ENCODE measurements around the gene PIGS. TPM values are rescaled to one million over a fixed set of nuclear protein-coding genes. Genes with fewer than 3 reads are reported as not detected.

PIGS gene
- total and polyA plus RNA-seq, 7 donors, result 16.7 to 44.9 (median 31.6) TPM

DNA sequence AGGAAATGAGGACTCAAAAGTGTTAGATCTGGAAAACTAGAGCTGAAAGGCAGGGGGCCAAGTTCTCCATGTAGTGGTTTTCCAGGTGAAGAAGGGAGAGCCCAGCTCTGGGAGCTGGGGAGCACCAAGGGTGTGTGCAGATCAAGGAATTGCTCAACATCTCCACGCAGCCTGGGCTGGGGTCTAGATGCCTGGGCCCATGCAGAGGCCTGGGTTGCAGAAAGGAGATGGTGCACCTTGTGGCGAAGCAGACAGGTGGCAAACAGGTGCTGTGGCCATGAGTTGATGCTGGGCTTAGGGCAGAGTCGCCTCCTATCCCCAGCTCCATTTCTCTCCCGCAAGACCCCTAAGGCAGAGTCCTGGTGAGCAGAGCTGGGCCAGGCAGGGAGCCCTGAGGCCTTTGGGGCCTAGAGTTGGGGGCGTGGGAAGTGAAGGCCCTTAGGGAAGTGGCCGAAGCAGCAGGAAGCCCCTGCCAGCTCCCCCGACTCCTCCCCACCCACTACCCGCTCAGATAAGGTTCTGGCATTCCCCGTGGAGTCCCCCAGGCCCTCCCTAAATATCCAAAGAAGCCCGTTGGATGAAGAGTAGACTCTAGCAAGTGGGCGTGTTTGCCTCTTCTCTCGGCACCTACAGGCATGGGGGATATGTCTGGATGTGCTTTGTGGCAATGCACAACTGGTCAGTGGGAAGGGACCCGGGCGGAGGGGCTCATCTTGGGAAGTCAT, 64.4 kb downstream of the PIGS start:
- no peak for TF ChIP-seq CTCF (IDR thresholded peaks at IDR 0.05)

DNA sequence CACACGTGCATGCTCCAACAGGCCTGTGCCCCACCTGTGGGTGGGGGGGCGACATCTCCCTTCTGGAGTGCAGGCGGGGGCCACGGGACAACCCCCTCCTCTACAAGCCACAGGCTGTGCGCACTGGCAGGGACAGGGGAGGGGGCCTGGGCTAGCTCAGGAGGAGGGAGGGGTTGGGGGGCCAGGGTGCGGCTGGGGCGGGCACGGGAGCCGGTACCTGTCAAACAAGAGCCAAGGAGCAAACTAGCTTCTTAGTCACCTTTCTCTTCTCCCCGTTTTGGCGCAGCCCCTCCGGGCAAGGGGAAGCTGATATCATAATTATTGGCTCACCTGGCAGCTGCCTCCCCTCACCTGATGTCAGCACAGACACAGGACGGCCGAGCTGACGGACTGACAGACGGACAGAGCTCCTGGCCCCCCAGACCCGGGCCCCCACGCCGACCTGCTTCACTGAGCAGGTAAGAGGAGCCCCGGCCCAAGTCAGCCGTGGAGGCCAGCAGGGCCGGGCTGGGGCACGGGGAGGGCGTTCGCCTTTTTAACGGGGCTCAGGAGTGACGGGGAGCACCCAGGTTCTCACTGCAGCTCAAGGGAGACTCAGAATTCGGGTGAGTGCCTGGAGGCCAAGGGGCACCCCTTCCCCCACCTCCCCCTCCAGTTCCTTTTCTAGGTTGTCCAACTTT, 65.2 kb downstream of the PIGS start, which contains the start of gene FOXN1:
Gene FOXN1, plus strand, starts transcription at position 363 of the 680 bp plus-strand sequence. CDS start 17,622 bp downstream, outside the sequence.
- Histone ChIP-seq H3K36me3 (ENCODE audit: insufficient read depth in 1 of 2, low read depth in 1 of 2) (no peaks in the 10 kb centered on the region), H3K4me1 (no peaks in the 10 kb centered on the region), H3K27me3 (ENCODE audit: insufficient read depth in 3 of 3, low read length in 2 of 3) (peaks cover 0 to 33% (median 3%) of the 10 kb centered on the region in 3 donors), H3K4me3 (no peak within 1 kb of the TSS), H3K9me3 (no peaks in the 10 kb centered on the region), H3K27ac (no peak within 1 kb of the TSS)
- no peak for DNase-seq
- 74 to 79% (median 77%) methylated on average over 26 to 28 of the region's 28 CpGs for WGBS, 3 donors
- ATAC-seq, result no peak
- intact Hi-C loops (cut with DNase I), result no loop called here
- TF ChIP-seq CTCF (IDR thresholded peaks at IDR 0.05), result no peak

More for the DNA sequence above, 64.4 kb downstream of the PIGS start:
- ATAC-seq (no peak), DNase-seq (no peak)
- Histone ChIP-seq H3K27ac (no peak overlapping the region), H3K9me3 (no peaks in the 10 kb centered on the region), H3K36me3 (ENCODE audit: insufficient read depth in 1 of 2, low read depth in 1 of 2) (no peaks in the 10 kb centered on the region), H3K4me3 (no peak overlapping the region), H3K27me3 (ENCODE audit: insufficient read depth in 3 of 3, low read length in 2 of 3) (peaks cover 0 to 40% (median 4%) of the 10 kb centered on the region in 3 donors), H3K4me1 (no peaks in the 10 kb centered on the region)
- 74 to 78% (median 77%) methylated on average over 14 of the region's 14 CpGs for WGBS, 3 donors
- intact Hi-C loops (cut with DNase I), result no loop called here

DNA sequence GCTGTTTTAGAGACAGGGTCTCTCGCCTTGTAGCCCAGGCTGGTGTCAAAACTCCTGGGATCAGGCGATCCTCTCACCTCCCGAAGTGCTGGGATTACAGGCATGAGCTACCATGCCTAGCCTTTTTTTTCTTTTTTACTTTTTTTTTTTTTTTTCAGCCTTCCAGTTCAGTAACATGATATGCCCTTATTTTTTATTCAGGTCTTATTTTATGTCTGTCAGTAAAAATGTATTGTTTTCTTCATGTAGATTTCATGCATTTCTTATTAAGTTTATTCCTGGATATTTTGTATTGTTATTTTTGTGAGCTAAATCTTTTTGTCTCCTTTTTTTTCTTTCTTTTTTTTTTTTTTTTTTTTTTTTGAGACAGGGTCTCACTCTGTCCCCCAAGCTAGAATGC, 67.9 kb downstream of the PIGS start:
- H3K4me1 ChIP-seq, result no peaks in the 10 kb centered on the region
- 40 to 57% (median 47%) methylated on average over 3 of the region's 3 CpGs for WGBS, 3 donors
- ATAC-seq (no peak), DNase-seq (no peak)
- no peaks in the 10 kb centered on the region for H3K36me3 ChIP-seq (ENCODE audit: insufficient read depth in 1 of 2, low read depth in 1 of 2)
- no peaks in the 10 kb centered on the region for H3K9me3 ChIP-seq
- no peak for TF ChIP-seq CTCF (IDR thresholded peaks at IDR 0.05)
- no peak overlapping the region for H3K4me3 ChIP-seq
- intact Hi-C loops (cut with DNase I), result no loop called here
- peaks cover 0 to 20% (median 2%) of the 10 kb centered on the region in 3 donors for H3K27me3 ChIP-seq (ENCODE audit: insufficient read depth in 3 of 3, low read length in 2 of 3)
- H3K27ac ChIP-seq, result no peak overlapping the region

Other genes starting within 250 kb of the PIGS start
- 1 to 10 TPM; 4.4 to 8.7 (median 5.4) TPM for gene IFT20, start 236.1 kb downstream of the PIGS start, total RNA-seq
- 10 to 100 TPM in 1 of 3 donors, 1 to 10 TPM in 2; 6.3 to 32.1 (median 8.7) TPM for gene IFT20, start 236.1 kb downstream of the PIGS start, polyA plus RNA-seq
- gene TNFAIP1, start 235.8 kb downstream of the PIGS start, total RNA-seq, result 10 to 100 TPM; 23.3 to 32.6 (median 30.2) TPM
- gene TNFAIP1, start 235.8 kb downstream of the PIGS start, polyA plus RNA-seq, result 10 to 100 TPM; 13.0 to 21.3 (median 14.7) TPM
- 100 to 1,000 TPM; 182 to 206 (median 190) TPM for gene POLDIP2, start 214.0 kb downstream of the PIGS start, total RNA-seq
- gene POLDIP2, start 214.0 kb downstream of the PIGS start, polyA plus RNA-seq, result 100 to 1,000 TPM; 172 to 299 (median 204) TPM
- gene SEBOX, start 206.3 kb downstream of the PIGS start, total RNA-seq, result not detected
- not detected for gene SEBOX, start 206.3 kb downstream of the PIGS start, polyA plus RNA-seq
- 1 to 10 TPM in 1 of 4 donors, under 1 TPM in 1, not detected in 2; 0.24 to 1.2 TPM for gene VTN, start 201.2 kb downstream of the PIGS start, total RNA-seq
- under 1 TPM; 0.06 to 0.18 (median 0.12) TPM for gene VTN, start 201.2 kb downstream of the PIGS start, polyA plus RNA-seq
- gene SARM1, start 199.8 kb downstream of the PIGS start, total RNA-seq, result 1 to 10 TPM; 1.8 to 2.2 (median 1.9) TPM
- gene SARM1, start 199.8 kb downstream of the PIGS start, polyA plus RNA-seq, result under 1 TPM; 0.77 to 0.91 (median 0.82) TPM
- 1 to 10 TPM; 2.7 to 4.2 (median 2.8) TPM for gene SLC46A1, start 165.3 kb downstream of the PIGS start, total RNA-seq
- gene SLC46A1, start 165.3 kb downstream of the PIGS start, polyA plus RNA-seq, result 1 to 10 TPM; 1.1 to 2.5 (median 1.4) TPM
- gene SLC13A2, start 97.9 kb downstream of the PIGS start, total RNA-seq, result not detected
- under 1 TPM in 1 of 3 donors, not detected in 2; 0.21 TPM for gene SLC13A2, start 97.9 kb downstream of the PIGS start, polyA plus RNA-seq
- gene FOXN1, start 65.2 kb downstream of the PIGS start, total RNA-seq, result not detected
- gene FOXN1, start 65.2 kb downstream of the PIGS start, polyA plus RNA-seq, result not detected
- gene UNC119, start 18.9 kb downstream of the PIGS start, total RNA-seq, result 1 to 10 TPM; 2.0 to 7.8 (median 4.5) TPM
- gene UNC119, start 18.9 kb downstream of the PIGS start, polyA plus RNA-seq, result 1 to 10 TPM; 1.9 to 2.6 (median 2.2) TPM
- 1 to 10 TPM; 1.3 to 2.9 (median 2.0) TPM for gene ALDOC, start 5.4 kb upstream of the PIGS start, total RNA-seq
- gene ALDOC, start 5.4 kb upstream of the PIGS start, polyA plus RNA-seq, result 1 to 10 TPM; 1.2 to 2.4 (median 1.7) TPM
- 1 to 10 TPM in 3 of 4 donors, under 1 TPM in 1; 0.71 to 1.5 (median 1.3) TPM for gene SPAG5, start 27.5 kb upstream of the PIGS start, total RNA-seq
- gene SPAG5, start 27.5 kb upstream of the PIGS start, polyA plus RNA-seq, result 1 to 10 TPM in 1 of 3 donors, under 1 TPM in 2; 0.15 to 2.4 (median 0.40) TPM
- gene RSKR, start 42.7 kb upstream of the PIGS start, total RNA-seq, result 1 to 10 TPM; 3.9 to 7.6 (median 5.5) TPM
- 1 to 10 TPM; 2.0 to 4.7 (median 2.0) TPM for gene RSKR, start 42.7 kb upstream of the PIGS start, polyA plus RNA-seq
- 100 to 1,000 TPM in 1 of 4 donors, 10 to 100 TPM in 3; 69.0 to 100 (median 96.0) TPM for gene BLTP2, start 73.6 kb upstream of the PIGS start, total RNA-seq
- gene BLTP2, start 73.6 kb upstream of the PIGS start, polyA plus RNA-seq, result 10 to 100 TPM; 23.6 to 71.0 (median 34.5) TPM
- 10 to 100 TPM; 23.6 to 28.0 (median 26.7) TPM for gene SDF2, start 90.4 kb upstream of the PIGS start, total RNA-seq
- gene SDF2, start 90.4 kb upstream of the PIGS start, polyA plus RNA-seq, result 10 to 100 TPM; 20.9 to 72.0 (median 43.2) TPM
- 10 to 100 TPM; 66.1 to 77.4 (median 69.8) TPM for gene SUPT6H, start 90.7 kb upstream of the PIGS start, total RNA-seq
- gene SUPT6H, start 90.7 kb upstream of the PIGS start, polyA plus RNA-seq, result 10 to 100 TPM; 28.6 to 70.7 (median 34.8) TPM
- gene PROCA1, start 140.4 kb upstream of the PIGS start, total RNA-seq, result 1 to 10 TPM in 1 of 4 donors, under 1 TPM in 3; 0.21 to 1.1 (median 0.32) TPM
- under 1 TPM; 0.32 to 0.51 (median 0.36) TPM for gene PROCA1, start 140.4 kb upstream of the PIGS start, polyA plus RNA-seq
- 10 to 100 TPM in 1 of 4 donors, 1 to 10 TPM in 3; 7.8 to 12.2 (median 9.1) TPM for gene RAB34, start 146.3 kb upstream of the PIGS start, total RNA-seq
- 10 to 100 TPM in 2 of 3 donors, 1 to 10 TPM in 1; 9.1 to 21.0 (median 10.6) TPM for gene RAB34, start 146.3 kb upstream of the PIGS start, polyA plus RNA-seq
- 1,000 to 10,000 TPM in 2 of 4 donors, 100 to 1,000 TPM in 2; 978 to 1,214 (median 1,068) TPM for gene RPL23A, start 148.5 kb upstream of the PIGS start, total RNA-seq
- gene RPL23A, start 148.5 kb upstream of the PIGS start, polyA plus RNA-seq, result 1,000 to 10,000 TPM in 2 of 3 donors, 100 to 1,000 TPM in 1; 883 to 1,789 (median 1,153) TPM
- gene TLCD1, start 154.7 kb upstream of the PIGS start, total RNA-seq, result 1 to 10 TPM in 1 of 4 donors, under 1 TPM in 2, not detected in 1; 0.77 to 1.9 (median 0.88) TPM
- 1 to 10 TPM in 2 of 3 donors, under 1 TPM in 1; 0.68 to 2.4 (median 1.3) TPM for gene TLCD1, start 154.7 kb upstream of the PIGS start, polyA plus RNA-seq
- 1 to 10 TPM in 2 of 4 donors, under 1 TPM in 2; 0.60 to 1.5 (median 0.92) TPM for gene NEK8, start 157.3 kb upstream of the PIGS start, total RNA-seq
- gene NEK8, start 157.3 kb upstream of the PIGS start, polyA plus RNA-seq, result 1 to 10 TPM in 1 of 3 donors, under 1 TPM in 2; 0.21 to 1.1 (median 0.80) TPM
- gene TRAF4, start 172.5 kb upstream of the PIGS start, total RNA-seq, result 1 to 10 TPM; 1.4 to 6.7 (median 2.3) TPM
- 1 to 10 TPM; 1.6 to 3.3 (median 2.1) TPM for gene TRAF4, start 172.5 kb upstream of the PIGS start, polyA plus RNA-seq

Data from psoas muscle (tissue), 8 donors.